GM21825 (cell line): ENCODE results near the gene SNX19.

Source experiments
- ATAC-seq: cut with Tn5 transposase; IDR thresholded peaks from one replicate; pipeline ENCODE4 v1.9.1; 2021; ENCODE audit warnings: mild to moderate bottlenecking, moderate library complexity; ENCODE audit not compliant: unreplicated experiment

SNX19 gene

DNA sequence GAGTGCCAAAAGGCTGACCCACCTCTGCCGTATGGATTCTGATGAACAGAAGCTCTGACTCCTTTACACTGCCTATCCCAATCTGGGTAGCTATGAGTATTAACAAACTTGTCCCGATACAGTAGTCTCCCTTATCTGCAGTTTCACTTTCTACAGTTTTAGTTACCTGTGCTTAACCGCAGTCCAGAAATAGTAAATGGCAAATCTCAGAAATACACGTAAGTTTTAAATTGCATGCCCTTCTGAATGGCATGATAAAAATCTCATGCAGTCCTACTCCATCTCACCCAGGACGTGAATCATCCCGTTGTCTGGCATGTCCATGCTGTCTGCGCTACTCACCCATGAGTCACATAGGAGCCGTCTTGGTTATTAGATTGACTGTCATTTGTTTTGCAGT is 68.8 kb downstream of the SNX19 start:
- no peak for ATAC-seq

DNA sequence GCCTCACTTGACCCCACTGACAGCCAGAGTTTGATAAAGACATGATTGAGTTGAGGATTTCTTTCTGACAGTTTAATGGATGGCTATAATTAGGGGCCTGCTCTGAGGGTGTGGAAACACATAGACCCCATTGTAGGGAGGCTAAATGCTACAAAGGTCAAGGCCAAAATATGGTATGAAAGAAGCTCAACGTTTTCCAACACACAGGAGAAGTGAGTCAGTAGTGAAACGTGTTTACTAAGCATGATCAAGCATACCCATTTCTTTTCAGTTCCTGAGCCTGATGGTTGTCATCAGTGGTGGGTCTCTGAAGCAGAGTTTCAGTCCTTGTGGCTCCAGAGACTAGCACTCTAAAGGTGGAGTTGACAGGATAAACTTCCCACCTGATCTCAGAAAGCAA is 69.7 kb downstream of the SNX19 start:
- ATAC-seq, result no peak

DNA sequence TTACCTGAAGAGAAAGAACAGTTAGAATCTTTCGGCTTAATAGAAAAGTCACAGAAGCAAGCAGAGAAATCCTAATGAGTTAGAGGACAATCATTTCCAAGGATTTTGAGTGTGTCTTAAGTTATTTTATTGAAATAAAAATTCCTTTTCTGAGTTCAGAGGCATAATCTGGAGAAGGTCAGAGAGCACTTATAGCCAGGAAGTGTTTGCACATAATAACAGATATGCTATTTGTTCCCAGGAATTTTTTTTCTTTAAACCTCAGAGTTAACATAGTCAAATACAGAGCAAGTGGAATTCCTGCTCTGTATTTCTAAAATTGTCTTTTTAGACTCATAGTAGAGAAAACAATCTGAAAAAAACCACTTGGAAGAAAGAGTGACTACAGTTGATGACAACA is 74.3 kb downstream of the SNX19 start:
- no peak for ATAC-seq

DNA sequence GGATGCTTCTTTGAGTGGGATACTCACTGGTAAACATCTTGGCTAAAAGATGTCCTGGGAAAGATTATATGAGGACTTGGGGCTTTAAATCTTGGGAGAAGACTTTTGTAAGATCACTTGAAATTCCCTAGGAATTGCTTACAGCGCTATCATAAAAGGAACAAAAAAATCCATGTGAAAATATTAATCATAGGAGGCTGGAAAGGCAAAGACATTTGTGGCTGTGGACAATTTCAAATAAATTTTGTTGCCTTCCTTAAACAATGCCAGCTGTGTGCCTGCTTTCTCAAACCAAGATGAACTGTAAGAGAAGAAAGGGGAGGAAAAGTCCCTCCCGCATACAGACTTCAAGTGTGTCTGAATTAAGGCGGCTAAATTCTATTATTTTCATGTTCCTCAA is 75.6 kb downstream of the SNX19 start:
- no peak for ATAC-seq

DNA sequence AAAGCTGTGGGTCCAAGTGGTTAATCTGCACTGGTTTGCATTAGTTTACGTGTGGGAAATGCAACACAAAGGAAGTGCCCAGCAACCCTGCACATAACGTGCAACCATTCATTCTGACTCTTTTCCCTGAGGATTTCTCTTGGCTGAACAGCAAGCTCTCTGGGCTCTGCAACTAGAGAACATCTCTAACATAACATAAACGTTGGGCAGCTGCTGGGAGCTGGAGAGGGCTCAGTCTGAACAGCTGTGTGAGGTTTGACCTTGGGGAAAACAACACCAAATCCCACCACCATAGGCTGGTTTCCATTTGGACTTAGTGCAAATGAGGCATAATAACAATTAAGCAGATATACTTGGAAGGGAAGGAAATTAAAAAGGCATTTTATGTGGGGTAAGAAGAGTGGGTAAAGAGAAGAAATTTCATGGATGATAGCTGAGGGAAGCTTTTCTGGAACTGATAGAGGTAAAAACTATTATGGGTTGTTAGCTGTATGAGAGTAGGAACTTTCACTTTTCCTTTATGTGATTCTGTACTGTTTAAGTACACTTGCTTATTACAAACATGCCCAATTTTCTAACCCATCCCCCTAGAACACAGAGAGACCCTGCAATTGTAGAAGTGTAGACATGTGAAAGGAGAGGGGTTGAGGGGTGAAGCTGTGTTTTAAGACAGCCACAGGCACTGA is 76.2 kb downstream of the SNX19 start:
- no peak for ATAC-seq

DNA sequence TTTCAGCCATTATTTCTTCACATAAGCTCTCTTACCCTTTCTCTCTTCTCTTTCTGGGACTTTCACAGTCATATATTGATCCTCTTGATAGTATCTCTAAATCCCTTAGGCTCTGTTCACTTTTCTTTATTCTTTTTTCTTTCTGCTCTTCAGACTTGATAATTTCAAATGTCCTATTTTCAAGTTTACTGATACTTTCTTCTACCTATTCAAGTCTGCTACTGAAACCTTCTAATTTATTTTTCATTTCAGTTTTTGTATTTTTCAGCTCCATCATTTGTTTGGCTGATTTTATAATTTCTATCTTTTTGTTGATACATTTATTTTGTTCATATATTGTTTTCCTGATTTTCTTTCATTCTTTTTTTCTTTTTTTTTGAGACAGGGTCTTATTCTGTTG is 79.1 kb downstream of the SNX19 start:
- no peak for ATAC-seq

DNA sequence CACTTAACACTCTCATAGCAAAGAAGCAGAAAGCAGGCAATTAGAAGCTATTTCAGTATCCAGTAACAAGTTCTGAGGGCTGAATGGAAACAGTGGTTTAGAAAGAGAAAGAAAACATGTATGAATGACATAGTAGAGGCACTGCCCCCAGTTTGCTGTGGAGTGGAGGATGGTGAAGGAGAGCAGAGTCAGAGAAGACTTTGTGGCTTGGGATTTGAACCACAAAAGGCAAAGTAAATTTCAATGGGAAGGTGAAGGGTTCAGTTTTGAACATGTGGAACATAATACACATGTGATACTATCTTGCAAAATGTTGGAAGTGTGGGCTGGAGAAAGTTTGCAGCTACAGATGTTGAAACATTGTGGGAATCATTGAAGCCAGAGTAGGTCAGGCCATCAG is 81.4 kb downstream of the SNX19 start:
- ATAC-seq, result no peak

DNA sequence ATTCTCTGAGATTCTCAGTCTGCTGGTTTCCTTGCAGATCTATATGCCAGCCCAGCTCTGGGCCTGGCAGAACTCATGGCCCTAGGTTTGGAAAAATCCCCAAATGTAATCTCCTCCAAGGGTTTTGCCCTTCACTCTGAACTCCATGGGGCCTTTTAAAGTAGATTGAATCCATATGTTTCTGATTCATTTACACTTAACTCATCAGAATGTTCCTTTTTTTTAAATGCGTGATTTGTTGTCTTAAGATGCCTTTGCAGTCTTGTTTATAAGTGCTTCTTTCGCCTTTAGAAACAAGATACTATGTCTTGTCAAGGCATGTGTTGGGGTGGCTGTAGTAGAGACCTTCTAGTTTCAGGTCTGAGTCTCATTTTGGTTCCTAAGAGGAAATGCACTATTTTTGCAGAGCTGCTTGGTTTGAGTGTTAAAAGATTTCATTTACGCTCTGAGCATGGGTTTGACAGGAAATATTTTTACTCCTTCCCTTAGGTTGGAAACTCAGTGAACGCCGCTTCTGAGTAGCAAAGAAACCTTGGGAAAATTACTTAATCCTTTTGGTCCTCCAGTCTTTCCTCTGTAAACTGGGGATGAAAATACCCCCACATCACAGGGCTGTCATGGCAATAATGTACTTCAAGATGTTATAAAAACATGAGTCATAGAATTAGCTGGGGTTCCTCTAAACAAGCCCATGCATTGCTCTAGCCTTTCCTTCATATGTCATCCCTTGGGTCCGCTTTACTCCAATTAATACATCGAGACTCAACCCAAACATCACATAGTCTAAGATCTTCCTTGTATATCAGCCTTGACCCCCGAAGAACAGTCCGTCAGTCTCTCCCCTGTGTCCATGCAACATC is 83.5 kb downstream of the SNX19 start:
- ATAC-seq, result no peak

- ATAC-seq, result no peak
Observed at GRCh38 chr11:130831976-130832375, 84.3 kb downstream of the SNX19 start.

DNA sequence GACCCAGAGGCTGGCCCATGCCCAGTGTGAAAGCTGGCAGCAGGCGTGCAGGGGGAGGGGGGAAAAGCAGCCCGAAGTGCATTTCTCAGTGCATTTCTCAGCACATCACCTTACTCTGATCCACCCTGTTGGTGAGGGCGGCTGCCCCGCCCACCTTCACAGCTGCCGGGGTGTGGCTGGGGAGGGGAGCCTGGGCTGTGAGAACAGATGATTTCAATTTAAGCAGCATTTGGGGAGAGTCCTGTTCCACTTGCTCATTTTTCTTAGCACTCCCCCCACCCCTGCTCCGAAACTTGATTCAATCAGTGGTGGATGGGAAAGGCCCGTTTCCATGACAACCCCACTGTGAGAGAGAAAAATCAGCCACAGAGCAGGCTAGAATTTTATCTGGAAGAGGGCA is 84.8 kb downstream of the SNX19 start:
- no peak for ATAC-seq

GRCh38 chr11:130830566-130830965 is 85.7 kb downstream of the SNX19 start:
- no peak for ATAC-seq

DNA sequence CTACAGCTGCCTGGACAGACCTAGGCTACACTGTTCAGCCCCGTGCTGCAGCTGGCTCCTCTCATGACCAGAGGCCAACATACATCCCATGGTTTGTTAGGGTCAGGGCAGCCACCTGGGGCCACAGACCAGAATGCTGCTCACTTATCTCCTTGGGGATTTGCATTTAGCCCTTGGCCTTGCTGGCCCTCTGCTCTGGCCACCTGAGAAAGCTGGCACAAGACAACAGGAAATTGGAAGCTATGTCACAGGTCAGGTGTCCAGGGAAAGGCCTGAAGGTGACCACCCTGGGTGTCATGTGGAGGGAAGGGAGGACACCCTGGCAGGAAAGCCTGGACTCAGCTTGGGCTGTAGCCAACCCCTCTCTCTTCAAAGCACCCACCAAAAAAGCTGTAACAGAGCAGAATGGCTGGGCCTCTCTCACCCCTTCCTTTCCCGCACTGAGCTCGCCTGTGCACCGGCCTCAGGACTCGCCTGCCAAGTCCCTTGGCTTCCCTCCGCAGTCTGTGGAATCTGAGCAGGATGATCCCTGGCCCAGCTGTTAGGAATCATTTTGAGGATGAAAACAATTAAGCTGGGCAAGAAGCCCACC is 86.3 kb downstream of the SNX19 start:
- no peak for ATAC-seq

- no peak for ATAC-seq
Observed at GRCh38 chr11:130828741-130829140, 87.5 kb downstream of the SNX19 start.

GRCh38 chr11:130827451-130828377 is 88.6 kb downstream of the SNX19 start:
- no peak for ATAC-seq

DNA sequence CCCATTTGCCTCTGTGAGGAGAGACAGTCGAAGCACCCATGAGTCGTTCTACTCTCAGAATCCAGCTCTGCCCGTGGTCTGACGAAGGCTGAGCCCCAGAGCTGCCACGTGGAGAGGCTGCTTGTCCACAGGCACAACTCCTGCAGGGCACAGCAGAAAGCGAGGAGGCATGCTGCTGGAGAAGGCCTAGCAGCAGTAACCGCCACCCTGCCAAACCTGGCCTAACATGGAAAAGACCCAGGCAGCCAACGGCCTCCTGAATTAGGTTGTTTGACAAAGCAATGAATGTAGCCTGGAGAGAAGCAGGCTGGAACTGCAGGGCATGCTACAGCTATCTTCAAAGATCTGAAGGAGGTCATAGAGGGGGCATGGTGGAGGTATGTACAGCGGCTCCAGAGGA is 89.7 kb downstream of the SNX19 start:
- no peak for ATAC-seq

GRCh38 chr11:130825983-130826382 is 90.3 kb downstream of the SNX19 start:
- no peak for ATAC-seq

GRCh38 chr11:130825561-130825960 is 90.7 kb downstream of the SNX19 start:
- ATAC-seq, result no peak
